DMS79 treated with DMSO at 0.1 percent for 48 hours (cell line): ENCODE measurements around the gene CFAP99.
"Not testable (repeated sequence)": the region's sequence is repeated elsewhere in the genome, so short reads cannot be mapped to it uniquely, and the experiment has no call there.

Source experiments
- DNase-seq: peaks from one replicate; lab custom pipeline; 2025; lab: John Stamatoyannopoulos, UW

CFAP99 gene

GRCh38 chr4:2449051-2449450, 30.3 kb downstream of the CFAP99 start:
- no peak for DNase-seq

DNA sequence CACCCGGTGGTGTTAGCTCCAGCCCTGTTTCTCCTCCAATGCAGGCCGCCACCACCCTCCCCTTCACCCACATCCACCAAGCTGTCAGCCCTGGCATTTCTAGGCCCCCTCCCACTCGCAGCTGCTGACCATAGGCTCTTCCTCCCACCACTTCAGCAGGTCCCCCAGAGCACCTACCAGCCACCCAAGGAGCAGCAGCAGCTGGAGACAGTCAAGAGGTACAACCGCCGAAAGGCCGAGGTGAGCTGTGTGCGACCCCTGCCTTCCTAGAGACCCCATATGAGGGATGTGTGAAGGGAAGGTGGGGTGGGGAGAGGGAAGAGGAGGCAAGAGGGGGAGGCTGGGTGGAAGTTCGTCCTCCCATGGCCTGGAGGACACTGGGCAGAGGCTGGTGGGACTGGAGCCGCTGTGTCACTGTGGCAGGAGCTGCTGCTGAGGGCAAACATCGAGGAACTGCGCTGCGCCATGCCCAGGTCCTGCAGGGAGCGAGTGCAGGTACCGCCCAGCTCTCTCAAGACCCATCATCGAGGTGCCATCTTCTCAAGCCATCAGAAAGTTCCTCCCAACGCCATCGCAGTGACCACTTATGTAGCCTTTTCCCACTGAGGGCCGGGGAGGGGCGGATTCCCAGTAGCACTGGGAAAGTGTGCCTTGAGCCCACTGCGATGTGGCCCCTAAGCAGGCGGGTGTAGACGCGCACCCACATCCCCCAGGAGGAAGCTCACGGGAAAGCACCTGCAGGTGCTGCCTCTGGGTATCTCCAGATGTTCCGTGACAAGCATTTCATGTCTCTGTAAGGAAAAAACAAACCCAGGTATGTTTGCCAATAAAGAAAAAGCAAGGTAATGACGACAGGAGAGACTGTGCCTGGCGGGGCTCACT, 31.0 kb downstream of the CFAP99 start:
- DNase-seq = no peak

GRCh38 chr4:2450394-2451035, 31.8 kb downstream of the CFAP99 start:
- DNase-seq = no peak

GRCh38 chr4:2451036-2451520, 32.3 kb downstream of the CFAP99 start:
- no peak for DNase-seq

DNA sequence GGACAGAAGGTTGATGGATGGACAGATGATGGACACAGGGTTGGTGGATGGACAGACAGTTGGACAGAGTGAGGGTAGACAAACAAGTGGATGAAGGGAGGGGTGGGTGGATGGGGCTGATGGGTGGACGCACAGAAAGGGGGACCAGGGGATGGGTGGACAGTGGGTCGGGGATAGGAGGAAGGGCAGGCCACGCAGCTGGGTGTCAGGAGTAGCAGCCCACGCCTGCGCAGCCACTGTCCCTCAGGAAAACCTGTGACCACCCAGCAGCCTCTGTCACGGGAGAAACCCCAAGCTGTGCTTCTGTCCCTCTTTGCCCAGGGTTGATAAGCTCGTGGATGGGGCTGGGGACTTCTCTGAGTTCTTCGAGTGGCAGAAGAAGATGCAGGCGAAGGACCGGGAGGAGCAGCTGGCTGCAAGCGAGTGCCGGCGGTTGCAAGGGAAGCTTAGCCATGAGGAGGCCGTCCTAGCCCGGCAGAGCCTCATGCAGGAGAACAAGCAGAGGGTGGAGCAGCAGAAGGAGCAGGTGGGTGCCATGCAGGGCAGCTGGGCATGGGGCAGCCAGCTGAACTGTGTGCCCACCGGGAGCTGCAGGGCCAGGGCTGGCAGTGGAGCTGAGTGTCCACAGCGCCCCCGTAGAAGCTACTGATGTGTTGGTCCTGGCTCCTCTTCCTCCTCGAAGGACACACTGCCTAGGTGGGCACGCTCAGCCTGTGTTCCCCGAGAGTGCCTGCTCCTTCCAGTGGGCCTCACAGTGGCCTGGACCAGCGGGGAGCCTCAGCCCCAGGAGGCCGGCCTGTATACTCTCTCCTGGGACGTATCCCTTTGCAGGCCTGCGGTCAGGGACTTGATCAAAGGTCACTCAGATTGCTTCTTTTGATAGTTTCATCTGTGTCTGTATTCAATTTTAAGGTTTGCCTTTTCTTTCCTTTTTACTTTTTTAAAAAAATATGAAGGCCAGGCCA, 33.3 kb downstream of the CFAP99 start:
- DNase-seq = no peak

DNA sequence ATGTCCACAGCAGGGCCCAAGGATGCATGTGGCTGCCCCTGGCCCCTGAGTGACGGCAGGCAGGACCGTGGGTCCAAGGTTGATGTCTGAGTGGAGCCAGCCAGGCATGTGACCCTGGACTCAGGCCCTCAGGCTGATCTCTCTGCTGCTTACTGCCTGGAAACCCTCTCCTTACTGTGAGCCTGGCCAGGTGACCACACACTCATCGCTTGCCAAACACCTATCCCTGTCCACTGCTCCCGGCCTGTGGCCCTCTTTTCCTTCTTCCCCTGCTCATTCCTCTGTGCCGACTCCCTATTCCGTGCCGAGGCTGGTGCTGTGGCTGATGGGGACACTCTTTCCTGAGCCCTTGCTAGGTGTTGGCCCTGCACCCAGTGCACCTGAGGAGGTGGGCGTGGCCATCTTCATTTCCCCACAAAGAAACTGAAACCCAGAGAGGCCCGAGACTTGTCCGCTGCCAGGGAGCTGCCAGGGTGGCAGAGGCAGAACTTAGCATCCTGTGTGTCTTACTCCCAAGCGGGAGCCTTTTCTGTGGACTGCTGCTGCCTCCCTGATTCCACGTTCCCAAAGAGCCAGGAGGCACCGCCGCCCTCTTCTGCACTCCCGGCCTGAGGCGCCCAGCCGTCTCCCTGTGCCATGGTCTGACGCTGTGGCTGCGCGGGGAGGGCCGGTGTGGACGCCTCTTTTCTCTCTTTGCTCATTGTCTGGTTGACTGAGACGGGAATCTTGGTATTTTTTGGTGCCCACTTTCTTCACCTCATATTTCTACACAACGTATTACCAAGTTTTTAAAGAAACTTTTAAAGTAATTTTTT, 38.9 kb downstream of the CFAP99 start:
- no peak for DNase-seq

DNA sequence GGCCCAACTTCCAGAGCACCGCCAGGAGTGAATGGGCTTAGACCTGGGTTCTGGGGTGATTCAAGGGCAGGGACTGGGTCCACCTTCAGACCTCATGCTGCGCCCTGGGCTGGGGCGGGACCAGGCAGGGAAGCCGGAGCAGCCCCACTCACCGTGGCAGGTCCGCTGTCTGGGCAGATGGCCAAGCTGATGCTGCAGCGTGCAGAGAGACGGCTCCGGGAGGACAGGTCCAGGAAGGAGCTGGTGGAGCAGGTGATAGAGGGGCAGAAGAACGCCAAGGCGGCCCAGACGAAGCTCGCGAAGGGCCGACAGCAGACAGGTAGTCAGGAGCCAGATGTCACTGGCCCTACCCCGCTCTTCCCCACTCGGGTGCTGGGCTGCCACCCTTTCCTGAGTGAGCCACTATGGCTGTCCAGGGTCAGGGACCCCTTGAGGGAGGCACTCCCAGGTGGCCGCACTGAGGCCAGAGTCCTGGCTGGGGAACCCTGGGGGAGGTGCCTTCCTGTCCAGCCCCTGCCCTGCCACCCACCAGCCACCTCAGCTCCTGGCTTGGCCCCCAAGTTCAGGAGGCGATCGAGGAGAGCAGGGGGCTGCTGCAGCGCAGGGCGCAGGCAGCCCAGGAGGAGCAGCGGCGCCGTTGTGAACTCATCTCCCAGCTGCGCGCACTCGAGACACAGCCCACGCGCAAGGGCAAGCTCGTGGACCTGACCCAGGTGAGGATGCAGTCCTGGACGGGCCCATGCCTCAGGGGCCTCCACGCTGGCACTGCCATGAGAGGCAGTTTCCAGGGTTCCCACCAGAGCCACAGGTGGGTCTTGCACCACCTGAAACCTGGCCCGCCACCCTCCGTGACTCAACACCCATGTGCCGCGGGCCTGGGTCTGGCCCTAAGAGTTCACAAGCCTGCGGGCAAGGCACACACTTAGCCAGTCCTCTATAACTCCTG, 40.1 kb downstream of the CFAP99 start:
- peak; percentile 5 for DNase-seq

GRCh38 chr4:2459589-2460349, 41.0 kb downstream of the CFAP99 start:
- no peak for DNase-seq

- DNase-seq = no peak
Measured at GRCh38 chr4:2461246-2461960, 42.6 kb downstream of the CFAP99 start.

- peak; percentile 6 for DNase-seq
Measured at GRCh38 chr4:2462218-2462991, 43.6 kb downstream of the CFAP99 start.

GRCh38 chr4:2462992-2463762, 44.4 kb downstream of the CFAP99 start:
- no peak for DNase-seq

DNA sequence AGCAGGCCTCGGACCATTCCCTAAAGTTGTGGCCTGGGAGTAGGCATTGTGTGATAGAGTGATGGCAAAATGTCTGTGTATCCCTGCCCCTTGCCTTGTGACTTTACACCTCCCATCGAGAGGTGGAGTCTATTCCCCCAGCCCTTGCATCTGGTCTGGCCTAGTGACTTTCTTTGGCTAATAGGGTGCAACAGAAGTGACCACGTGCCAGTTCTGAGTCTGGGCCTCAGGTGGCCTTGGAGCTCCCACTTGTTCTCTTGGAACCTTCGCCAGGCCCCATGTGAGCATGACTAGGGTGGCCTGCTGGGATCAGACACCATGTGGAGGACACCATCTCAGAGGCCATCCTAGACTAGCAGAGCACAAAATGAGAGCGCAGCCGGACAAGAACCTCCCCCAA, 46.3 kb downstream of the CFAP99 start:
- no peak for DNase-seq

DNA sequence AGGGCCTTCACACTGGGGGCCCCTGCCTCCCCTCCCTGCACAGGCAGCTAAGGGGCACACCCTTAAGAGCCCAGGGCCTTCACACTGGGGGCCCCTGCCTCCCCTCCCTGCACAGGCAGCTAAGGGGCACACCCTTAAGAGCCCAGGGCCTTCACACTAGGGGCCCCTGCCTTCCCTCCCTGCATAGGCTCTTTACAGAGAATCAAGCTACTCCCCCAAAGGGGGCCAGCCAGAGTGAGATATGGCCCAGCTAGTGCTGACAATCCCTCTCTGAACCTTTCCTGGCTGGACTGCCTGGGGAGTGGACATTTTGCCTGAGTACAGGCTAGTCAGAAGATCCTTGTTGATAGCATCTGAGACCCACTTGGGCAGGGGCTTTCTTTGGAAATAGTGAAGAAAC, 46.8 kb downstream of the CFAP99 start:
- DNase-seq = not testable (repeated sequence)

DNA sequence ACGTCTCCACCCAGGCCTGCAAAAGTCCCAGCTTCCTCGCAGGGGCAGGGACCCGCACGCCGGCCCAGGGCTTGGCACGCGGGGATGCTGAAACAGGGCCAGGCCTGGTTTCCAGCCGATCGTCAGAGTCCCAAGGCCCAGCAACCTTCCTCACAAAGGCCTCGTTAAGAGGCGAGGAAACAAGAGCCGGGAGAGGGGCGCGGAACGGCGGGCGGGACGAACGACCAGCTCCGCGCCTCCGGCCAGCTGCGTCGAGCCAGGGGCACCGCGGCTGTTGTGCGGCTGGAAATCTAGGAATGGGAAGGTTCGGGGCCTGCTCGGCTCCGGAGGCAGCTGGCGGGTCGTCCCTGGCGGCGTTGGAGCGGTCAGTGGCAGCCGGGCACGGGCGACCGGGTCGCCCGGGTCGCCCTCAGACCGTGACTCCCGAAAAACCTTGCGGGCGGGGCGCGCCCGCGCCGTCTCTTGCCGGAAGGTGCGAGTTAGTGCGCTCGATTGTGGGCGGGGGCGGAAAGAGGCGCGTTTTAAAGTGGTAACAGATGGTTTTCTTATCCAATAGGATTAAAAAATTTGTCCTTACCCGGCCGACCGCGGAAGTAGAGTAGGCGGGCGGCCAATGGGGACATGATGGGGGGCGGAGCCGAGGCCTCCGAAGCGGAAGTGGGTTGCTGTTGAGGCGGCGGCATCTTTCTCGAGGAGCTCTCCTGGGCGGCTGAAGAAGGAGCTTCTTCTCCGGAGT, 49.9 kb downstream of the CFAP99 start, which contains the start of gene RNF4:
Gene RNF4, plus strand, starts transcription at position 651 of the 736 bp plus-strand sequence. CDS start 21,388 bp downstream, outside the sequence.
- peak; percentile 89 for DNase-seq

- DNase-seq = peak; percentile 2
Measured at GRCh38 chr4:2469192-2469984, 50.6 kb downstream of the CFAP99 start.
